AG10803 (cell line): ENCODE measurements around the gene MRPL41.
"Not testable (repeated sequence)": the region's sequence is repeated elsewhere in the genome, so short reads cannot be mapped to it uniquely, and the experiment has no call there.

Source experiments
- DNase-seq: peaks from one replicate; pipeline ENCODE4 v3.0.0; 2010; ENCODE audit warnings: low read depth
- H3K4me3 ChIP-seq: 2 replicates; pipeline ENCODE4 v1.5.1; 2011; ENCODE audit warnings: mild to moderate bottlenecking, low read length, control low read depth
- CTCF ChIP-seq: conservative IDR thresholded peaks from 2 replicates; pipeline ENCODE4 v1.5.1; 2011; ENCODE audit warnings: mild to moderate bottlenecking, low read length, control low read depth, inconsistent platforms

Gene MRPL41

GRCh38 chr9:137552022-137552768 lies 516 bp downstream of the MRPL41 start:
- DNase-seq = peak; percentile 8
- H3K4me3 ChIP-seq = peak overlapping the region; percentile 79
- no peak for TF ChIP-seq CTCF

GRCh38 chr9:137553654-137554053 lies 2.0 kb downstream of the MRPL41 start:
- H3K4me3 ChIP-seq, DNase-seq: not testable (repeated sequence)

- TF ChIP-seq CTCF = no peak
- H3K4me3 ChIP-seq = no peak overlapping the region
- no peak for DNase-seq
Measured at GRCh38 chr9:137554349-137554748, 2.7 kb downstream of the MRPL41 start.

GRCh38 chr9:137555179-137555578 lies 3.5 kb downstream of the MRPL41 start:
- DNase-seq = no peak
- TF ChIP-seq CTCF = no peak
- no peak overlapping the region for H3K4me3 ChIP-seq

GRCh38 chr9:137556069-137556838 lies 4.6 kb downstream of the MRPL41 start:
- TF ChIP-seq CTCF = no peak
- no peak for DNase-seq
- no peak overlapping the region for H3K4me3 ChIP-seq

GRCh38 chr9:137558127-137558526 lies 6.4 kb downstream of the MRPL41 start:
- DNase-seq = no peak
- H3K4me3 ChIP-seq = no peak overlapping the region
- TF ChIP-seq CTCF = no peak

GRCh38 chr9:137564134-137564533 lies 12.5 kb downstream of the MRPL41 start:
- TF ChIP-seq CTCF = no peak
- H3K4me3 ChIP-seq = no peak overlapping the region
- DNase-seq = no peak
